HG03378 (cell line): Measurements from ENCODE around the gene WNT8B.

ENCODE experiments used
- ATAC-seq: cut with Tn5 transposase; IDR thresholded peaks from one replicate; pipeline ENCODE4 v1.9.1; 2021; ENCODE audit warnings: mild to moderate bottlenecking, moderate library complexity; ENCODE audit not compliant: unreplicated experiment

Gene WNT8B

DNA sequence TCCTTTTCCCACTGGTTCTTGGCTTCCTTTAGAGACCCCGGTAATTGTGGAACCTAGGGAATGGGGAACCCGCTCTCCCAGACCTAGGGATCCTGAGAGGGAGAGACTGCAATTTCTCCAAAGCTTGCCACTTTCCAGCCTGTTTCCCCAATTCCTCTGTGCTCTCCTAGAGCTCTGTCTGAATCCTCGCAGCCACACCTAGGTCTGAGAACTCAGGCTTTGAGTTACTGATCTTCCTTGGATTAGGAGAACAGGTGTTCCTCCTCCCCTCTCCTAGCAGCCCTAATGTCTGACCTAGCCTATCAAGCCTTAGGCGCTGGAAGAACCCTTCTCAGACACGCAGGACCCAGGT, 20.0 kb downstream of the WNT8B start:
- no peak for ATAC-seq

- ATAC-seq = no peak
Measured at GRCh38 chr10:100483876-100484666, 21.3 kb downstream of the WNT8B start.

GRCh38 chr10:100485366-100485765, 22.6 kb downstream of the WNT8B start:
- no peak for ATAC-seq

DNA sequence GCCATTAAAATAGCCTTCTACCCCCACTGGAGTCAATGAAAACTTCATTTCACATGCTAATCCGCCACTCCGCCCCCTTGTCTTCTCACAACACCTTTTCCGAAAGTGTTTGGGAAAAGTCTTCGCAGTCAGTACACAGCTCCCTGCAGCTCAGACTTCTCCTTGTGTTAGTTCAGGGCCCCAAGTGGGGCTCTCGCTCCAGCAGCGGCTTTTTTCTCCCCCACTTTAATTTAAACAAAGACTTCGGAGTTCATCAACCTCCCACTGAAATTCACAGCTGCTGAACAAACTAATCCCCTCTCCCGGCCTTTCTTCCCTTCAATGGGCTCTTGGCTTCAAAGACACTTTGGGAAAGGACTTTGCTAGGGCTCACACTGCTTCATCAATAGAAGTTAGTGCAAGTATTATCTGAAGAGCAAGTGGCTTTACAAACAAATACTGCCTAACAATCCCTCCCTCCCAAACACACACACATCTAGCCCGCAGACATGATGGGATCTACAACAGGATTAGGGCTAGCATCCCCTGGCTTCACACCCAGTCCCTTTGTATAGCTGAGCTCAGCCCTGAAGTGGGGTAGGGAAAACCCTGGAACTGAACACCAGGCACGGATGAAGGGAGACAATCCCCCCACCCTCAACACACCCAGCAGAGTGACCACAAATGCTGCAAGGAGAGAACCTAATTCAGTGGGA, 23.1 kb downstream of the WNT8B start:
- ATAC-seq = no peak

DNA sequence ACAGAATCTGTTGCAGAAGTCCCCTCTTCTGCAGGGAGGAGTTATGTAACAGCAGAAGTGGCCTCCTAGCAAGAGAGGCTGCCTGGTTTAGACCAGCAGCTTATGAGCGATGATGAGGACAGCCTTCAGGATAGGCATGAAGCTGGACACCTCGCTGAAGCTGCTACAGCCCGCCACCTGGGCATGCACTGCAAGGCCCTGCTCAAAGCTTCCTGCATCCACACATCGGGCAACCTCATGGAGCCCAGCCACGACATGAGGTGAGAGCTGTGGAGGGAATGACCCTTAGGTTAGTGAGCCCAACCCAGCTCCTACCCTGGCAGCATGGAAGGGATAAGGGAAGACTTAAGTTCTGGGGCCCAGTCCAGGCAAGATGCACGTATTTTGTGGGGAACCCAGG, 24.7 kb downstream of the WNT8B start:
- ATAC-seq = no peak

GRCh38 chr10:100489396-100489795, 26.6 kb downstream of the WNT8B start:
- no peak for ATAC-seq

- no peak for ATAC-seq
Measured at GRCh38 chr10:100490531-100490930, 27.7 kb downstream of the WNT8B start.

- no peak for ATAC-seq
Measured at GRCh38 chr10:100496567-100496966, 33.8 kb downstream of the WNT8B start.

- no peak for ATAC-seq
Measured at GRCh38 chr10:100498059-100498458, 35.2 kb downstream of the WNT8B start.

DNA sequence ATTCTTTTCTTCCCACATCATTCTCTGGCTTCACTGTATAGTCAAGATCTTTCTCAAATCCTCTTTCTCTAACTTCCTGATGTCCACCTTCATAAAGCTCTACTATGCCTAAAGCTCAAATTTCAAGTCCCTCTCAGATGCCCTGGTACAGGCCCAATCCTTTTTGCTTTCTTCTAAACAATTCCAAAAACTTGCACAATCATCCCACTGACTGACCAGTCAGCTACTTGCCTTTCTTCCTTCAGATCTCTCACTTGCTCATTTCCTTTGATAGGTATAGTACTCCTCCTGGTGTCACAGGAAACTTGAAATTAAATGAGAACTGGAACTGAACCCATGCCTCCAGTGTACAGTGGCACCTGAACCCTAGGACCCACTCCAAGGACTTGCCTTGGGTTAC, 38.6 kb downstream of the WNT8B start:
- ATAC-seq = no peak

DNA sequence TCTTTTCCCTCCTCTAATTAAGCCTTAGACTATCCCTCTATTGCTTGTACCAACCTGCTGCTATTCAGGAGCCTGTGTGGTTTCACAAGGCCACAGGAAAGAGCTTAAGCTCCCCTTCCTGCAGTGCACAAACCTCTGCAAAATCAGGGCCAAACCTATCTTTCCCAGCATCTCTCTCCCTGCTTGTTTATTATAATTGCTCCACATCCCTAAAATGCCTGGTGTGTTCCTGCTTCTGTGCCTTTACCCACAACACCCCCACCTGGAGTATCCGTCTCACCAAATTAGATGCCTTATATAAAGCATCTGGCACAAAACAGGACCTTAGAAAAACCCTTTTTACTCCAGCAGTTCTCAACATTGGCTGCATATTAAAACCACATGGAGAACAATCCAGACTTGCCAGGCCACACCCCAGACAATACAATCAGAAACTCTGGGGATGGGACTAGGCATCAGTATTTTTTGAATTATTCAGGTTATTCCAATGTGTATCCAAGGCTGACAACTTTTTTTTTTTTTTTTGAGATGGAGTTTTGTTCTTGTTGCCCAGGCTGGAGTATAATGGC, 40.2 kb downstream of the WNT8B start:
- ATAC-seq = no peak

- no peak for ATAC-seq
Measured at GRCh38 chr10:100504096-100504495, 41.3 kb downstream of the WNT8B start.

DNA sequence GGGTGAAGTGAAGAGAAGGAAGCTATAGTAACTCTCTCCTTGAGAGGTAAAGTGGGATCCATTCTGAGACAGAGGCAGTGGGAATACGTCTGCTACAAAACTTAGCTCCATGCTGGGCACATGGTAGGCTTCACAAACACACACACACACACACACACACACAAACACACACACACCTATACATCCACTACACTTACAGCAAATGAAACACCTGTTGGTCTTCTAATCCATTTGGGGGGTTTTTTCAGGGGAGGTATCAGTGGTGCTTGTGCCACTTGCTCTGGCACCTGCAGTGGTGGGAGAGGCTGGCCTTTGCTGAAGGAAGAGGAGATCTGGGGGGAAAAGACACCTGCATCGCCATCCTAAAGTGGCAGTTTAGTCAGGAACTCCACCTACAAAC, 42.4 kb downstream of the WNT8B start:
- no peak for ATAC-seq

DNA sequence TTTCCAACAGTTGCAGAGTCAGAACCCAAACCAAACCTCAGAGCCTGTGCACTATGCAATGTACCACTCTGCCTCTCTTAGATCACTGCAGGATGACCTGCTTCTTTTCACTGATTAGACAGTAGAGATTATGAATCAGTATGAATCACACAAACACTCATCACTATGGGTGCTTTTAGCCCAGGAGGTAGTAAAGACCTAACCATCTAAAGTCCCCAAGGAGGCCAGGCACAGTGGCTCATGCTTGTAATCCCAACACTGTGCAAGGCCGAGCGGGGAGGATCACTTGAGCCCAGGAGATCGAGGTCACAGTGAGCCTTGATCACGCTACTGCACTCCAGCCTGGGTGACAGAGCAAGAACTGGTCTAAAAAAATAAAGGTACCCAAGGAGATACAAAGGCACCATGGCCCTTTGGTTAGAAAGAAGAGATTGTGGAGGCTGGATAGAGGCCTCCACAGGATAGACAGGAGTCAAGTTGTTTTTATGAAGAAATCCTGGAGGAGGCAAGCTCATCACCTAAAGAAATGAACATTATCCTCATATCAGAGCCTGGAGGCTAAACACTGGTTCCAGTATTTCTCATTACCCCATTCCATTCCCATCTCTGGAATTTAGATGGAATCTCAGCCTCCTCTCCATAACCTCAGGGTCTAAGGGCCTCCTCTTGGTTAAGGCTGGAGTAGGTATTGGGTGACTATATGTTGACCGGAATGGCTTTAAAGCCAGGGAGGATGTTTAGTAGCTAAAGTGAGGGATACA, 44.0 kb downstream of the WNT8B start:
- ATAC-seq = no peak

DNA sequence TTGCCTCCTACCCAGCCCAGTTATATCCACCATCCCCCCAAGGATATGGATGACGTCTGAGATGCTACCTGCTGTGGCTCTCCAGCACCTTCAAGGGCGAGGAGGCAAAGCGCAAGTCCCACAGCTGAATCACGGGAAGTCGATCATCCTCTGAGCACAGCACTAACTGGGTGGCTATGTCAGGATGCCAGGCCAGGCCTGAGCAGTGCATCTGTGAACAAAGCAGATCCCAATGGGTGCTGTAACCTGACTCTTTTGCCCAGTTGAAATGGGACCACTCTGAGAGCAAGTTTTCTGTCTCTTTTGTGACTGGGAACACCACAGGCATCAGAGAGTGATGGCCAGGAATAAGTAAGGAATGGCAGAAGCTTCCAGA, 44.5 kb downstream of the WNT8B start:
- no peak for ATAC-seq

DNA sequence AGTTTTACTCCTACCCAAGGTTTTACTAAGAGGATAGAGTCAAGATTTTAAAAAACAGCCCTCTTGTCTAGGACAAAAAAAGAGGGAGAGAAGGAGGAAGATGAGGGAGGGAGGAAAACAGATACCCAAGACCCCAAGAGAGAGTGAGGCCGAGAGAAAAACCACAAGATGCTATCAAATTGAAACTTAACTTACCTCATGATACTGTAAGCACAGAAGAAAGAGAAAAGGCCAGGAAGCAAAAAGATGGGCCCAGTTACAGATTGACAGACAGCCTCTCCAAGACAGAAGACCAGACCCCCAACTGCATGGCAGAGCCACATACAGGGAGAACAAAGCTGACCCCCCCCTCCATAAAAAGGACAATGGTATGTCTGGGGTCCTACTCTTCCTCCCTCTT, 45.5 kb downstream of the WNT8B start:
- ATAC-seq = no peak

DNA sequence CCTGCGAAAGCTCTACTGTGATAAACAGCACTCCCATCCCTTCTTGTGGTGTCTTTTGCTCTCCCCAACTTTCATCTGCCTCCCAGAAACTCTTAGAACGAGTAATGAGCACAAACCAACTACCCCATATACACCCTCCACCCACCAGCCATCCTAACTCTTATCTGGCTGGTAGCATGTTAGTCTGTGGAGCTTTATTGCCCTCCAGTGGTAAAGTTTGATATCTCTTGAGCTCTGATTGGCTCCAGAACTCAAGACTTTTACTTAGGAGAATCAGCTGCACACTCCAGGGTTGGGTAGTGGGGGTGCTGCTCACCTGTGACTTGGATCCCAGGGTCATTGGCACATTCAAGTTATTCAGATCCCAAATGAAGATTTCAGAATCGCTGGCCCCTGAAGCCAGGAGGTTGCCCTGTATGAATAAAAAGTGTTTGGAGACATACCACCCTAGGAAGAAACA, 45.9 kb downstream of the WNT8B start:
- ATAC-seq = no peak

GRCh38 chr10:100509241-100509840, 46.5 kb downstream of the WNT8B start:
- ATAC-seq = no peak

DNA sequence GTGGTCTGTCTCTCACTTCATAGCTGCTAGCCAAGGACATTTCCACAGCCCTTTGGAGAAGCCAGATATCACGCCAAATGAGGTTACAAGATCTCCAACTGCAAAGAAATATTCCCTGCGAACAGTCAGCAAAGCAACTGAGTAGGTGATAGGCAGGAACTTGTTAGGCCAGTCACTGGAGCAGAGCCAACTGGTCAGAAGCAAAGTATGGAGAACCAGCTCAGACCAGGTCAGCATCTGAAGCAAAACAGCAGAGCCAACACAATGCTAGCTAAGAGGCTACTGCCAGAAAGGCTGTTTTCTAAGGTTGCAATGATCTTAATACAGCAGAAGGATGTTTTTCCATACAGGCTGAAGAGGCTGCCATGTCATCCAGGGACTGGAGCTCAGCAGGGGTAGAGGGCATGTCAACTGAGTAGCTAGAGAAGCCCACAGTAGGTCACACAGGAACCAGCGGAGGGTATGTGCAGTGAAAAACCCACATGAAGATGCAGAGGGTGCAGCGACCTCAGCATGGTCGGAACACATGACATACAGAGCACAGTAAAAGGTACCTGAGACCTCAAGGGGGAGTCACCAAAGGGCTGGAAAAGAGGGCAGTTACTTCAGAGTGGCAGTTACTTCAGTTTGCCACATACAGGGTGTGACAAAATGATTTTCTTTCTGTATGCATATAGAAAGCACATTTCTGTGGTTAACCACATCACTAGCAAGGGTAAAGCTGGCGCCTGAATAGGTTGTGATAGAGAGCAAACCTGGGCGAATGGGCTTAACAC, 47.9 kb downstream of the WNT8B start:
- no peak for ATAC-seq

GRCh38 chr10:100515612-100516011, 52.8 kb downstream of the WNT8B start:
- ATAC-seq = no peak
